Progenitor cell of endocrine pancreas (in vitro differentiated cells): ENCODE data around the gene GABBR2. TPM values are rescaled to one million over a fixed set of nuclear protein-coding genes. Genes with fewer than 3 reads are reported as not detected.
A peak's percentile ranks its signal among the peaks of the same experiment; 100 is the strongest.
"Not testable (repeated sequence)": the region's sequence is repeated elsewhere in the genome, so short reads cannot be mapped to it uniquely, and the experiment has no call there.

Experiments
- DNase-seq: peaks from one replicate; pipeline ENCODE4 v3.0.0; 2021; ENCODE audit warnings: low spot score; ENCODE audit not compliant: unreplicated experiment
- H3K27ac Mint-ChIP-seq: 2 replicates; pipeline ENCODE4 v1.8.0; 2021; ENCODE audit warnings: mild to moderate bottlenecking, moderate library complexity, mixed read lengths
- H3K27me3 Mint-ChIP-seq: 2 replicates; pipeline ENCODE4 v1.8.0; 2021; ENCODE audit warnings: mixed read lengths
- H3K36me3 Mint-ChIP-seq: 2 replicates; pipeline ENCODE4 v1.8.0; 2022; ENCODE audit warnings: mixed read lengths; ENCODE audit not compliant: insufficient read depth
- H3K4me1 Mint-ChIP-seq: 2 replicates; pipeline ENCODE4 v1.8.0; 2021; ENCODE audit warnings: low read depth, mixed read lengths
- H3K4me3 Mint-ChIP-seq: 2 replicates; pipeline ENCODE4 v1.8.0; 2021; ENCODE audit warnings: low read depth, mild to moderate bottlenecking, moderate library complexity, mixed read lengths
- H3K9me3 Mint-ChIP-seq: 2 replicates; pipeline ENCODE4 v1.8.0; 2021; ENCODE audit warnings: low read depth, mixed read lengths
- total RNA-seq: library from RNA; stranded (reverse); gene quantifications from 2 replicates; pipeline ENCODE4 v1.2.1, GENCODE V29; 2021
- TF ChIP-seq, protein P1 (sequence below): fragments of 200-600 bp; sonication (generic); IDR thresholded peaks from one replicate; pipeline ENCODE4 v1.5.0; 2021; ENCODE audit warnings: antibody characterized with exemption, mild to moderate bottlenecking; ENCODE audit not compliant: unreplicated experiment

The GABBR2 gene
- total RNA-seq, 1 donor from 2014 or later = 0.84 TPM

DNA sequence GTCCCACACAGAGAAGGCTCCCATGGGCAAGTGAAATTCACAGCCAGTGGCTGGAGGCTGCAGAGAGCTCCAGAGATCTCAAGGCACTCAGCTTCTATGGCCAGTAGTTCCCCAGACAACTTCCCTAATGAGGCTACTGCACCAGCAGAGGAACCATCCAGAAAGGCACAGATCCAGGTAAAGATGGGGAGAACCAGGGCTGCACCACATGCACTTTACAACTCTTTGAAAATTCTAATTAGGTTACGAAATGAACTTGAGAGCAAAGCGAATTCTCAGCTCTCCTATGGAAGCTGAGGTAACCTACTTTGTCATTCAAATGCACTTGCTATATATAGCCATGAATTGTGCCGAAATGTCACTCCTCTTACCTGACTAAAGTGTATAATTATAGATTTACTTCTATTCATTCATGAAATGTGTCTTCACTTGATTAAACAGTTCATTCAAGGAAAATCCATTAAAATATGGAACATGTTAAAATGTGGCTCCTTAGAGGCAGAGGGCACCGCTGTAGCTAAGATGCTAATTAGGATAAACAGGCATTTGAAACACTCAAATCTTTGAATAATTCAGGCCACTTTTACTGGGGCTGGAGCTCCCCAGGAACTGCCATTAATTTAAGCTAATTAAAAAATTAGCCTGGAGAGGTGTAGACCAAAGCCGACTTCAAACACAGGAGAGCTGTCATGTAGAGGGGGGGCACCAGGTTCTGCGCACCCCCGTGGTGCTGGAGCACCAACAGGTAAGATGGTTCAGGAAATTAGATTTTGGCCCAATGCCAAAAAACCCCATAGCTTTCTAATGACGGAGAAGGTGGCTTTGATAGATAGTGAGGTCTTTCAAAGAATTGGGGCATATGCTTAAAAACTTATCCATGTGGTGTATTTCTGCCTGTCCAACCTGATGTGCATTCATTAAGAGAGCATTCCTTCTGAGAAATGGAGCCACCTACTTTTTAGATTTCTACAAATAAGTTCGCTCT lies 204.1 kb downstream of the GABBR2 start:
- Mint-ChIP-seq H3K4me3 (no peak overlapping the region), H3K27me3 (peaks cover 13% of the 10 kb centered on the region), H3K4me1 (peaks cover 2% of the 10 kb centered on the region), H3K9me3 (peaks cover 6% of the 10 kb centered on the region), H3K27ac (no peak overlapping the region), H3K36me3 (no peaks in the 10 kb centered on the region)
- no peak for DNase-seq
- TF ChIP-seq, protein P1, sequence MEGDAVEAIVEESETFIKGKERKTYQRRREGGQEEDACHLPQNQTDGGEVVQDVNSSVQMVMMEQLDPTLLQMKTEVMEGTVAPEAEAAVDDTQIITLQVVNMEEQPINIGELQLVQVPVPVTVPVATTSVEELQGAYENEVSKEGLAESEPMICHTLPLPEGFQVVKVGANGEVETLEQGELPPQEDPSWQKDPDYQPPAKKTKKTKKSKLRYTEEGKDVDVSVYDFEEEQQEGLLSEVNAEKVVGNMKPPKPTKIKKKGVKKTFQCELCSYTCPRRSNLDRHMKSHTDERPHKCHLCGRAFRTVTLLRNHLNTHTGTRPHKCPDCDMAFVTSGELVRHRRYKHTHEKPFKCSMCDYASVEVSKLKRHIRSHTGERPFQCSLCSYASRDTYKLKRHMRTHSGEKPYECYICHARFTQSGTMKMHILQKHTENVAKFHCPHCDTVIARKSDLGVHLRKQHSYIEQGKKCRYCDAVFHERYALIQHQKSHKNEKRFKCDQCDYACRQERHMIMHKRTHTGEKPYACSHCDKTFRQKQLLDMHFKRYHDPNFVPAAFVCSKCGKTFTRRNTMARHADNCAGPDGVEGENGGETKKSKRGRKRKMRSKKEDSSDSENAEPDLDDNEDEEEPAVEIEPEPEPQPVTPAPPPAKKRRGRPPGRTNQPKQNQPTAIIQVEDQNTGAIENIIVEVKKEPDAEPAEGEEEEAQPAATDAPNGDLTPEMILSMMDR = no peak

DNA sequence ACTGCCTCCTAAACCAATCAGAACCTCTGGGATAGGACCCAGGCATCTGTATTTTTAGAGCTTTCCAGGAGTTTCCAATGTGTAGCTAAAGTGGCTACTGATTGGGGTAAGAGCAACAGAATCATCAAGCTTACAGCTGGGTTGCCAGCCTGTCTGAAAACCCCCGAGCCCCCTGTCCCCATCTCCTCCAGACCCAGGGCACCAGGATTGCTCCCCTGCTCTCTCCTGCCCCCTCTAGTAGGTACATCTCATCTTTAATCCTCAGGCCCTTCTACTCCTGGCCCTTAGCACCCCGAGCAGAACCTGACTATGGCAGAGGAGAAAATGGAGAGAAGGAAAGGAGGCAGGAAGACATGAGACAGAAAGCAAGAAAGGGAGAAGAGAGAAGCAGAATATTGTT lies 204.9 kb downstream of the GABBR2 start:
- H3K36me3 Mint-ChIP-seq = no peaks in the 10 kb centered on the region
- H3K27ac Mint-ChIP-seq = no peak overlapping the region
- DNase-seq = no peak
- TF ChIP-seq, protein P1 = no peak
- H3K27me3 Mint-ChIP-seq = peaks cover 13% of the 10 kb centered on the region
- no peak overlapping the region for H3K4me3 Mint-ChIP-seq
- H3K4me1 Mint-ChIP-seq = peaks cover 2% of the 10 kb centered on the region
- peaks cover 2% of the 10 kb centered on the region for H3K9me3 Mint-ChIP-seq

DNA sequence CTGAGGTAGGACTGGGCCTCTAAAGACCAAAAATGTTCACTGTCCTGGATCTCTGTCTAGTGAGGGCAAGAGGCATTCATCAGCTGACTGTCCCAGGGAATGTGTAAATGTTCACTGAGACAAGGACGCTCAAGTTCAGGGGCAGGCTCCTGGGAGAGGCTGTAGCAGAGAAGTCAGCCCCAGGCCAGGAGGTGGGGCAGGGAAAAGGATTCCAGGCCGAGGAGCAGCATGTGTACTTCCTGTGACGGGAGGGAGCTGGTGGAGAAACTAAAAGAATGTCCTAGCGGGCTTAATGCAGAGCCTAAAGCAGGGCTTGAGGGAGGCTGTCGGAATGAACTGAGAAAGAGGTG lies 205.8 kb downstream of the GABBR2 start:
- Mint-ChIP-seq H3K36me3 (no peaks in the 10 kb centered on the region), H3K27me3 (peaks cover 13% of the 10 kb centered on the region), H3K27ac (no peak overlapping the region), H3K4me3 (no peak overlapping the region), H3K9me3 (peaks cover 1% of the 10 kb centered on the region), H3K4me1 (peaks cover 2% of the 10 kb centered on the region)
- TF ChIP-seq, protein P1 = no peak
- no peak for DNase-seq

DNA sequence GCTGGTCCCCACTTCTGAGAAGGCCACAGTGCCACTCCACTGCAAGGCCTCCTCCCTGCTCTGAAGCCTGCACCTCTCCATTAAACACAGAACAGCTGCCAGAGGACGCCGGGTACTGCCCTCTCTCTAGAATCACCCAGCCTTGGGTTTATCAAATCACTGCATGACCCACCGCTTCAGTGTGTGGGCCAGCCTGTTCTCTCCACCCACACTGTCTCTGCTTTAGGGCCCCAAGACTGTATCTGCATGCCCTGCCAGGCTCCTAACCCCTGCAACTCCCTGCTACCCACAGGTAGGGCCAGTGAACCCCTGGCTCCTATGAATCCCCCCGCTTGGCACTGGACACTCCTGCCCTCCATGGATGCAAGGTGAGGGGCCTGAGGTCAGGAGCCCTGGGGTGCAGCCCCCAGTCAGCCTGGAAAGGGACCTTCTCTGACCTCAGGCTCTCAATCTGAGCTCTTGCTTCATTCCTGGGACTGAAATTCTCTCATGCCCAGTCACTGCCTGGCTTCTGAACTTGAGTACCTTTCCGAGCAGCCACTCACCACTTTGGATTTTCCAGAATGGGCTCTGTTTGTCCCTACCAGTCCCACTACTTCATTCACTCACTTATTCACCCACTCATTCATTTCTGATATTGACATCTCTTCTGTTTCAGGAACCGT lies 206.3 kb downstream of the GABBR2 start:
- peaks cover 2% of the 10 kb centered on the region for H3K4me1 Mint-ChIP-seq
- TF ChIP-seq, protein P1 = no peak
- DNase-seq = no peak
- peaks cover 13% of the 10 kb centered on the region for H3K27me3 Mint-ChIP-seq
- H3K27ac Mint-ChIP-seq = no peak overlapping the region
- H3K4me3 Mint-ChIP-seq = no peak overlapping the region
- no peaks in the 10 kb centered on the region for H3K36me3 Mint-ChIP-seq
- no peaks in the 10 kb centered on the region for H3K9me3 Mint-ChIP-seq

DNA sequence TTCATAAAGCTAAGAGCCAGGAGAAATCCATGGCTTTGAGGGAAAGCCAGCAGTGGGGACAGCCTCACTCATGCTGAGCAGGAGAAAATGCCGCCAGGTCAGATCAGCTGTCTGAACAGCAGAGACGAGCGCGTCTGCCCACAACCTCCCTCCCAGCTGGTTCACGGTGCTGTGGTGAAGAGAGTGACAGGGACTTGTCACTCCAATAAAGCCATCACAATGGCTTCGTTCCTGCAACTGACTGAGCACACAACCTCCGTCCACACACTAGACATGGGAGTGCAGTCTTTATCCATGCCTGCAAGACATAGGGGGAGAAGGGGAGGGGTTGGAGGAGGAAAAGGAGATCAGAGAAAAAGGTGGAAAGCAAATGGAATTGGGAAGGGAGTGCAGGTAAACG lies 206.9 kb downstream of the GABBR2 start:
- peak overlapping the region; percentile 70 for H3K27ac Mint-ChIP-seq
- H3K9me3 Mint-ChIP-seq = no peaks in the 10 kb centered on the region
- no peaks in the 10 kb centered on the region for H3K36me3 Mint-ChIP-seq
- H3K27me3 Mint-ChIP-seq = peaks cover 13% of the 10 kb centered on the region
- no peak for DNase-seq
- no peak overlapping the region for H3K4me3 Mint-ChIP-seq
- TF ChIP-seq, protein P1 = no peak
- H3K4me1 Mint-ChIP-seq = peaks cover 2% of the 10 kb centered on the region

DNA sequence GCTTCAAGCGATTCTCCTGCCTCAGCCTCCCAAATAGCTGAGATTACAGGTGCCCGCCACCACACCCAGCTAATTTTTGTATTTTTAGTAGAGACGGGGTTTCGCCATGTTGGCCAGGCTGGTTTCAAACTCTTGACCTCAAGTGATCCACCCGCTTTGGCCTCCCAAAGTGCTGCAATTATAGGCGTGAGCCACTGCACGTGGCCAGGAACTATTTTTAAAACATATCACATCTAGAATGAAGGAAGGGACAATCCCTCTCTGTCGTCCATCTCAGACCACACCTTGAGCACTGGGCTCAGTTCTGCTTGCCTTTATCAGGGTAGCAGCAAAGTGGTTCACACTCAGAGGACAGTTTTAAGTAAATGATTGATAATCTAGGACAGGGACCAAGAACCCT lies 207.5 kb downstream of the GABBR2 start:
- not testable (repeated sequence) for H3K4me3 Mint-ChIP-seq, DNase-seq, H3K27ac Mint-ChIP-seq, H3K9me3 Mint-ChIP-seq, H3K4me1 Mint-ChIP-seq, H3K36me3 Mint-ChIP-seq
- H3K27me3 Mint-ChIP-seq = peaks cover 13% of the 10 kb centered on the region
